ENCODE data around the gene CCNG2. TPM values are rescaled to one million over a fixed set of nuclear protein-coding genes. Genes with fewer than 3 reads are reported as not detected.

CCNG2 gene
- total RNA-seq, 1 experiment from 2014 or later = 10.6 TPM

- no peak overlapping the region for H4K91ac ChIP-seq (ENCODE audit: insufficient read length, low read depth, low read length)
- Mint-ChIP-seq H3K36me3 (ENCODE audit: insufficient read depth in 1 of 3, low read depth in 3 of 3) (no peaks in the 10 kb centered on the region), H3K27ac (peak overlapping the region in 2 of 3 experiments; percentile 87 to 91; a peak in 4 of 7 replicates), H3K4me3 (peak overlapping the region; percentile 5 to 36; a peak in 3 of 5 replicates), H3K27me3 (ENCODE audit: low read depth) (peaks cover 78% of the 10 kb centered on the region), H3K4me1 (peaks cover 41 to 59% of the 10 kb centered on the region in 2 experiments), H3K9me3 (no peaks in the 10 kb centered on the region)
- no peak overlapping the region for H2AK5ac ChIP-seq (ENCODE audit: insufficient read length, low read length)
- DNase-seq = no peak
- no peak overlapping the region for H2BK12ac ChIP-seq (ENCODE audit: insufficient read length, low read depth, low read length)
- H2AFZ ChIP-seq (ENCODE audit: low read length) = no peak overlapping the region
- H3K23ac ChIP-seq (ENCODE audit: insufficient read length, low read depth, low read length) = no peak overlapping the region
- no peaks in the 10 kb centered on the region for H3K4me1 ChIP-seq (ENCODE audit: insufficient read depth, low read length)
- no CpG with 5 or more reads among the region's 3 CpGs for WGBS (ENCODE audit: extremely low coverage, insufficient read length, low lambda C conversion rate)
- TF ChIP-seq CTCF (conservative IDR thresholded peaks at IDR 0.05) = no peak
- H3K18ac ChIP-seq (ENCODE audit: insufficient read length, low read depth, low read length) = no peak overlapping the region
- no peak overlapping the region for H3K56ac ChIP-seq (ENCODE audit: insufficient read length, low read depth, low read length)
- no peaks in the 10 kb centered on the region for H4K20me1 ChIP-seq (ENCODE audit: control insufficient read depth, insufficient read depth, insufficient read length)
- no peak overlapping the region for H3K14ac ChIP-seq (ENCODE audit: insufficient read depth, low read length)
- no peaks in the 10 kb centered on the region for H3K23me2 ChIP-seq (ENCODE audit: insufficient read length, low read depth, low read length, poor library complexity, severe bottlenecking)
- H3K79me2 ChIP-seq (ENCODE audit: insufficient read depth, low read length) = no peaks in the 10 kb centered on the region
- no peak overlapping the region for H3T11ph ChIP-seq (ENCODE audit: low read length)
- H3K27ac ChIP-seq (ENCODE audit: insufficient read length, low read depth, low read length) = no peak overlapping the region
- H2BK15ac ChIP-seq (ENCODE audit: low read depth, low read length) = no peak overlapping the region
- H4K8ac ChIP-seq (replicated peaks; ENCODE audit: insufficient read length, low read depth, low read length) = no peak overlapping the region
- H3K4me2 ChIP-seq (ENCODE audit: insufficient read depth, insufficient read length, low read length) = no peak overlapping the region
- peaks cover 13% of the 10 kb centered on the region; the same call in 1 of the 2 replicates for H3K27me3 ChIP-seq (ENCODE audit: insufficient read depth, low read length)
- no peak overlapping the region for H2BK120ac ChIP-seq (ENCODE audit: low read depth, low read length, poor library complexity, severe bottlenecking)
- H3K9ac ChIP-seq (ENCODE audit: extremely low read depth, insufficient read length, low read length) = no peak overlapping the region
- no peak overlapping the region for H2BK20ac ChIP-seq (ENCODE audit: low read depth, low read length, poor library complexity, severe bottlenecking)
- H4K5ac ChIP-seq (ENCODE audit: insufficient read length, low read depth, low read length) = no peak overlapping the region
- no peak overlapping the region for H2BK5ac ChIP-seq (ENCODE audit: insufficient read length, low read length)
- no peaks in the 10 kb centered on the region for H3K79me1 ChIP-seq (ENCODE audit: insufficient read depth, low read depth, low read length, poor library complexity, severe bottlenecking)
- no peak overlapping the region for H3K4ac ChIP-seq (ENCODE audit: low read depth, low read length)
- no peaks in the 10 kb centered on the region for H3K9me3 ChIP-seq (ENCODE audit: control insufficient read depth, low read depth, low read length)
Observed at GRCh38 chr4:77177199-77177598, 20.2 kb downstream of the CCNG2 start.

All from H9 (cell line).